ENCODE measurements around the gene ACOT7.

The ACOT7 gene

GRCh38 chr1:6245869-6246496 lies 147.6 kb downstream of the ACOT7 start:
- DNase-seq: no peak

- peak; percentile 73 for DNase-seq
Measured at GRCh38 chr1:6245086-6245868, 148.3 kb downstream of the ACOT7 start.

GRCh38 chr1:6244401-6245049 lies 149.0 kb downstream of the ACOT7 start:
- no peak for DNase-seq

GRCh38 chr1:6243993-6244392 lies 149.6 kb downstream of the ACOT7 start, which contains the start of gene HES3:
Gene HES3 (plus strand): TSS chr1:6244179. CDS start chr1:6244366, 187 bp downstream.
- no peak for DNase-seq

- no peak for DNase-seq
Measured at GRCh38 chr1:6243053-6243834, 150.3 kb downstream of the ACOT7 start.

- no peak for DNase-seq
Measured at GRCh38 chr1:6241887-6242740, 151.5 kb downstream of the ACOT7 start.

GRCh38 chr1:6241107-6241886 lies 152.3 kb downstream of the ACOT7 start:
- no peak for DNase-seq

GRCh38 chr1:6239950-6240768 lies 153.4 kb downstream of the ACOT7 start:
- DNase-seq: no peak

GRCh38 chr1:6239213-6239752 lies 154.3 kb downstream of the ACOT7 start:
- no peak for DNase-seq

GRCh38 chr1:6237093-6237492 lies 156.5 kb downstream of the ACOT7 start:
- DNase-seq: no peak

GRCh38 chr1:6235296-6235677 lies 158.3 kb downstream of the ACOT7 start:
- no peak for DNase-seq

- DNase-seq: no peak
Measured at GRCh38 chr1:6234502-6235295, 158.9 kb downstream of the ACOT7 start.

GRCh38 chr1:6233376-6233775 lies 160.2 kb downstream of the ACOT7 start:
- no peak for DNase-seq

GRCh38 chr1:6225651-6226050 lies 167.9 kb downstream of the ACOT7 start:
- no peak for DNase-seq

GRCh38 chr1:6224718-6225117 lies 168.8 kb downstream of the ACOT7 start:
- no peak for DNase-seq

GRCh38 chr1:6223617-6224016 lies 169.9 kb downstream of the ACOT7 start:
- DNase-seq: no peak

GRCh38 chr1:6222636-6223035 lies 170.9 kb downstream of the ACOT7 start:
- no peak for DNase-seq

GRCh38 chr1:6221210-6221784 lies 172.3 kb downstream of the ACOT7 start:
- DNase-seq: no peak

GRCh38 chr1:6220236-6220635 lies 173.3 kb downstream of the ACOT7 start:
- no peak for DNase-seq
